GM12878 (cell line): ENCODE data around the gene RASL10A.

Experiments
- MYC ChIP-seq: IDR thresholded peaks from 2 replicates; pipeline ENCODE4 v1.6.1; 2011; ENCODE audit warnings: mild to moderate bottlenecking, low read length, moderate library complexity, inconsistent platforms; ENCODE audit not compliant: insufficient read depth, insufficient replicate concordance, insufficient read length, severe bottlenecking
- NFYA ChIP-seq: IDR thresholded peaks from 2 replicates; pipeline ENCODE4 v1.6.1; 2011; ENCODE audit warnings: low read depth, mild to moderate bottlenecking, low read length, improper control_type of control experiment, borderline replicate concordance
- TAF1 ChIP-seq: IDR thresholded peaks from 2 replicates; pipeline ENCODE4 v1.6.1; 2011; ENCODE audit warnings: mild to moderate bottlenecking, low read depth, low read length, borderline replicate concordance
- TCF12 ChIP-seq: IDR thresholded peaks from 2 replicates; pipeline ENCODE4 v1.6.1; 2011; ENCODE audit warnings: low read depth, mild to moderate bottlenecking, low read length
- YBX1 ChIP-seq: fragments of 450-650 bp; IDR thresholded peaks from 2 replicates; pipeline ENCODE4 v1.6.1; 2016; ENCODE audit warnings: antibody characterized with exemption
- TF ChIP-seq, protein P1 (sequence below), 3 experiments: IDR thresholded peaks in 2 of 3; conservative IDR thresholded peaks in 1 of 3; 2 replicates each; pipeline ENCODE4 v1.5.1; 2011; ENCODE audit warnings: low read depth in 3 of 3, low read length in 3 of 3, mild to moderate bottlenecking in 3 of 3, control low read depth in 2 of 3, moderate library complexity in 2 of 3, inconsistent platforms in 1 of 3, mixed read lengths in 1 of 3; ENCODE audit not compliant: control insufficient read depth in 2 of 3, insufficient read depth in 1 of 3; ENCODE audit errors: extremely low read depth in 1 of 3

GRCh38 chr22:29306175-29306834, 9.2 kb downstream of the RASL10A start, which contains the start of gene GAS2L1:
- TF ChIP-seq TAF1 (no peak), NFYA (no peak), TCF12 (no peak), MYC (no peak), YBX1 (no peak)
- TF ChIP-seq, protein P1, sequence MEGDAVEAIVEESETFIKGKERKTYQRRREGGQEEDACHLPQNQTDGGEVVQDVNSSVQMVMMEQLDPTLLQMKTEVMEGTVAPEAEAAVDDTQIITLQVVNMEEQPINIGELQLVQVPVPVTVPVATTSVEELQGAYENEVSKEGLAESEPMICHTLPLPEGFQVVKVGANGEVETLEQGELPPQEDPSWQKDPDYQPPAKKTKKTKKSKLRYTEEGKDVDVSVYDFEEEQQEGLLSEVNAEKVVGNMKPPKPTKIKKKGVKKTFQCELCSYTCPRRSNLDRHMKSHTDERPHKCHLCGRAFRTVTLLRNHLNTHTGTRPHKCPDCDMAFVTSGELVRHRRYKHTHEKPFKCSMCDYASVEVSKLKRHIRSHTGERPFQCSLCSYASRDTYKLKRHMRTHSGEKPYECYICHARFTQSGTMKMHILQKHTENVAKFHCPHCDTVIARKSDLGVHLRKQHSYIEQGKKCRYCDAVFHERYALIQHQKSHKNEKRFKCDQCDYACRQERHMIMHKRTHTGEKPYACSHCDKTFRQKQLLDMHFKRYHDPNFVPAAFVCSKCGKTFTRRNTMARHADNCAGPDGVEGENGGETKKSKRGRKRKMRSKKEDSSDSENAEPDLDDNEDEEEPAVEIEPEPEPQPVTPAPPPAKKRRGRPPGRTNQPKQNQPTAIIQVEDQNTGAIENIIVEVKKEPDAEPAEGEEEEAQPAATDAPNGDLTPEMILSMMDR (IDR thresholded peaks at IDR 0.05 in 2 of 3, conservative IDR thresholded peaks at IDR 0.05 in 1 of 3; ENCODE audit: control insufficient read depth in 2 of 3, extremely low read depth in 1 of 3, insufficient read depth in 1 of 3, low read depth in 3 of 3, low read length in 3 of 3), result peak in 2 of 3 experiments; percentile 32 to 42; a peak in 3 of 6 replicates
